ENCODE results near the gene IL1RAP.
"Not testable (repeated sequence)": the region's sequence is repeated elsewhere in the genome, so short reads cannot be mapped to it uniquely, and the experiment has no call there.

Gene IL1RAP

DNA sequence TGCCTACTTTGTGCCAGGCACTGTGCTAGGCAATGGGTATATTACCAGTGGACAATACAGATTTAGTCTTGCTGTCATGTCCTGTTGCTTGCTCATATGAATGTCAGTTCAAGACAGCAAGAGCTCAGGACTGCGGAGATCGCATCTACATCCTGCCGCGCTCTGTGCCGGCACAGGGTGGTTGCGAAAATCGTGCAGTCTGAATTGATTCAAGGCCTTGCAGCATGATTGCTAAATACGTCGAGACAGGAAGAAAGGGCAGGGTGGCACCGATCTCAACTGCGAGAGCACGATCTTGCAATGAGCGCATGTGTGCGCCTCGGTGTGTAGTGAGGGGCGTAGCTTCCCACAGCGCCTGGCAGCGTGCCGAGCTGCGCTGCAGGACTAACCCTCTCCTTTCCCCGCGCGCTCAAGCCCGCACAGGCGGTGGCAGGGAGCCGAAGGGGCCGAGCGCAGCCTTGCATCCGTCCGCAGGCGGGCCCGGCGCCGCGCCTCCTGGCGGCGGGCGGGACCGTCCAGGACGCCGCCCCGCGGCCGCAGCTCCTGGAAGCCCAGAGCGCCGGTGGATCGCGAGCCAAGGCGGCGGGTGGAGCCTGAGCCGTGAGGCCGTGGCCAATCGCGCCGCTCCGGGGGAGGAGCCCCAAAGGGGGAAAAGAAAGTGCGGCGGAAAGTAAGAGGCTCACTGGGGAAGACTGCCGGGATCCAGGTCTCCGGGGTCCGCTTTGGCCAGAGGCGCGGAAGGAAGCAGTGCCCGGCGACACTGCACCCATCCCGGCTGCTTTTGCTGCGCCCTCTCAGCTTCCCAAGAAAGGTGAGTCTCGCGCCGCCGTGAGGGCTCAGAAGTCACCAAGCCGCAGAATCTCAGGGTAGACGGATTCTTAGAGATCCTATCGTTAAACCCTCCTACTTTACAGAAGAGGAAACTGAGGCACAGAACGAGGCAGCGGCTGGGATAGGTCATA lies at the start of gene IL1RAP:
IL1RAP (plus strand) TSS at position 677 of the 962 bp plus-strand sequence. CDS start 50,205 bp downstream, outside the sequence.
- peak; percentile 56 to 73 for DNase-seq (ENCODE audit: low read depth in 2 of 2)

DNA sequence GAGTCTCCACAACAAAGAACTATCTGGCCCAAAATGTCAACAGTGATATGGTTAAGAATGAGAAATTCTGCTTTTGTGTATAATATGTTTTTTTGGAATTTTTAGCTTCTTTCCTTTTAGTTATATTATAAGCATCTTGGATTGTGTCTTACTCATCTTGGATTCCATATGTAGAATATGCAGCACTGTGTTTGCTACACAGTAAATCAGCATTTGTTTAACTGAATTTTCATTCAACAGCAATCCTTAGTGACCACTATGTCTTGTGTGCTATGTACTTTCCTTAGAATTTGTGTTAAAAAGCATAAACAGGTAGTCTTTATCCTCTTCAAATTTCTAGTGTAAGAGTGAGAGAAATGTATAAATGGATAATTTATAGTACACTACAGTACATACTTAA lies 46.0 kb upstream of the IL1RAP start:
- no peak for DNase-seq (ENCODE audit: low read depth in 2 of 2)

- not testable (repeated sequence) for DNase-seq (ENCODE audit: low read depth in 2 of 2)
These were observed 40.6 kb upstream of the IL1RAP start for GRCh38 chr3:190473261-190473660.

GRCh38 chr3:190481779-190482178 lies 32.1 kb upstream of the IL1RAP start:
- no peak for DNase-seq (ENCODE audit: low read depth in 2 of 2)

- DNase-seq (ENCODE audit: low read depth in 2 of 2), result no peak
These were observed 27.9 kb upstream of the IL1RAP start for GRCh38 chr3:190485830-190486532.

DNA sequence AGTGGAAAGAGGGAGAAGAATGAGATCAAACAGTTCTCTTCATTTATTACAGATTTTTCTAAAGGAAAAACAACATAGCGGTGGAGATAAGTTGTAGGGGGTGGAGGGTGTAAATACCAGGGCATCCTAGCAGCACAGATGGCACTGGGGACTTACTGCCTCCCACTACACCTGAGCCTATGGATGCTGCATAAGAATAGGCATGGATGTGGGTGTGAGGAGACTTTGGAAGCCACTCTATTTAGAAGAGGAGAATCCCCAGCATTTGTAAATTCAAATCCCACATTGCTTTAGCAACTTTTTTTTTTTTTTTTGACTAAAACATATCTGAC lies 27.4 kb upstream of the IL1RAP start:
- DNase-seq (ENCODE audit: low read depth in 2 of 2), result no peak

DNA sequence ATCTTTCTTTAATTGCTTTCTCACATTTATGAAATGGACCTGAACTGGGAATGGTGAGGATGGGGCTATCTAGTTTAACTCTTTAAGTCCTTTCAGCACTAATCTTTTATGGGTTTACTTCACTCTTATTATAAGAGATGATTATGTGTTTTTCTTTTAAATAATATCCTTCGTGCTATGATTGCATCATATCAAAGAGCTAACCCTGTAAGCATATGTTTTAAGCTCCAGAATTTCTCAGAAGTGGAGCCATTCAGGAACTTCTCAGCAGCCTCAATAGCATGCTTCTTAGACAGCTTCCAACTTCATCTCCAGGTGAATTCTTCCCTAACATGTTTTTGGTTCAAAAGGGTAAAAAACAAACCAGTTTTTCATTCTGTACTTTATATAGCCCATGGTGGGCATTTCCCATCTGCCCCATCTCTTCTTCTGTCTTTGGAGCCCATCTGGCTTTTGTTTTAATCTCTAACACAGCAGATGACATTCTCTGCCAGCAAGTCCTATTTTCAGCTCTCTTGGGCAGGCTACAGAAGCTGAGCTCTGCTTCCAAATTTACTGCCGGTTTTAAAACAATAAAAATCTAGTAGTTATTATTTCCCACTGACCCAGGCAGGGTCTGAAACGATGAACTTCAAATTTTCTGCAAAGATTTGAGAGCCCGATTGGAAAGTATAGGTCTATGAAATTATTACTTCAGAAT lies 26.8 kb upstream of the IL1RAP start:
- no peak for DNase-seq (ENCODE audit: low read depth in 2 of 2)

DNA sequence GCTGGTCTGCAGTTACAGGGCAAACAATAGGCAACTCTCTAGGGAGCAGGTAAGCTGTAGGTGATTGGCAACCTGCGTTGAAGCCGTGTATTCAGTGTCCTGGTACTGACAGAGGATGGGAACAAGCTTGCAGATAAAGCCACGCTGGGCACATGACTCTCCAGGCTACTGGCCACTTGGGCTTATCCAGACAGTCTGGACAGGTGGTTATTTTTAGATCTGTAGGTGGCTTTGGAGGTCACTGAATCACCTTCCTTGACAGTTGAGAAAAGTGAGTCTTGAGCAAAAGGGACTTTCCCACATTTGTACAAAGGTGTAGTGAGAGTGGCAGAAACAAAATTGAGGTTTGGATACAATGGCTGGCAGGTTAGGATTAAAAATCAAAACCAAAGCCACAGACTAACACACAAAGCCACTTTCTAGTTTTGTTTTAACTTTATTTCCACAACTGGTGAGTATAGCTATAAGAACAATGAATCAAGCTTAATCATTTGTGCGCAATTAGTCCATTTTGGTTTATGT lies 22.3 kb upstream of the IL1RAP start:
- DNase-seq (ENCODE audit: low read depth in 2 of 2), result no peak

GRCh38 chr3:190492129-190492528 lies 21.8 kb upstream of the IL1RAP start:
- DNase-seq (ENCODE audit: low read depth in 2 of 2), result no peak

DNA sequence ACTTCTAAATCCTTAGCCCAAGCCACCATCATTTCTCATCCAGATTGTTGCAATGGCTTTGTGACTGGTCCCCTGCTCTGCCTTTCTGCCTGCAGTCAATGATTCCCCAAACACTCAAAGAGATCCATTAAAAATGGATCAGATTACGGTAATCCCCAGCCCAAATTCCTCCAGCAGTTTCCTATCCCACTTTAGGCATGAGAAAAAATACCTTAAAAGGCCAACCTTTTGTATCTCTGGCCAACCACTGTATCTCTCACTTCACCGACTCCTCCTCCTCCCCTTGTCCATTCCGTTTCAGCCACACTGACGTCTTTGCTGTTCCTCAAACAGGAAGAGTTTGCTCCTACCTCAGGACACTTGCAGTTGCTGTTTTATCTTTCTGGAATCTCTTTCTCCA lies 20.9 kb upstream of the IL1RAP start:
- DNase-seq (ENCODE audit: low read depth in 2 of 2), result no peak

GRCh38 chr3:190494907-190495306 lies 19.0 kb upstream of the IL1RAP start:
- DNase-seq (ENCODE audit: low read depth in 2 of 2), result no peak

DNA sequence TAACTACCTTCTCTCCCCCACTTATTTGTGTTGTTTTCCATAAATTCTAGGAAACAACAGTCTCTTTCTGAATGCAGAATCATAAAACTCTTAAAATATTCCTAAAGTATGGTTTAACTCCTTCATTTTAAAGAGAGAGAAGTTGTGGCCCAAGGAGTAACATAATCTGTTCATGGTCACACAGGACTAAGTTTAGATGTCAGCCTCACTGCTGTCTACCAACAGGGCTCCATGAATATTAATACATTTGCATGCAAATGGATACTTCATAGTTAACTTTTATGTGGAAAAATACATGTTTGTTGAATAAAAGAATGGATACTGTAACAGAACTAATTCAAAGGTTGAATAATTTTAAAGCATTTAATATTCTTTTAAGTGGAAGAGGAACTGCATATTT lies 18.5 kb upstream of the IL1RAP start:
- no peak for DNase-seq (ENCODE audit: low read depth in 2 of 2)

DNA sequence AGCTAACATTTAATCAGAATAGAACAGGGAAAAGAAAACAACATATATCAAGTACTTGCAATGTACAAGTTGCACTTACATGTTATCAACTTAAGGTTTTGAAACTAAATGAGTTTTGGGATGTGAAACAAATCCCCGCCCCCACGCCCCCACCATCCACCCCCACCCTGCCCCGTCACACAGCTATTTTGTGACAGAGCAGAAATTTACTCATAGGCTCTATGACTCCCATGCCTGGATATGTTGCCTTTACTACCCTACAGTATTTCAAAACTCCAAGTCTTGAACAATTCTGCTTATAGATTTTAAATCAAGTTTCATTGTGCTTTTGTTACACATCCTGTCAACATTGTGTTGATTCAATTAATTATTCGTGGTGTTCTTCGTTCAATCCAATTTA lies 18.1 kb upstream of the IL1RAP start:
- DNase-seq (ENCODE audit: low read depth in 2 of 2), result no peak

GRCh38 chr3:190496859-190497258 lies 17.0 kb upstream of the IL1RAP start:
- no peak for DNase-seq (ENCODE audit: low read depth in 2 of 2)

GRCh38 chr3:190497811-190498210 lies 16.1 kb upstream of the IL1RAP start:
- no peak for DNase-seq (ENCODE audit: low read depth in 2 of 2)

GRCh38 chr3:190498293-190498692 lies 15.6 kb upstream of the IL1RAP start:
- DNase-seq (ENCODE audit: low read depth in 2 of 2), result no peak

DNA sequence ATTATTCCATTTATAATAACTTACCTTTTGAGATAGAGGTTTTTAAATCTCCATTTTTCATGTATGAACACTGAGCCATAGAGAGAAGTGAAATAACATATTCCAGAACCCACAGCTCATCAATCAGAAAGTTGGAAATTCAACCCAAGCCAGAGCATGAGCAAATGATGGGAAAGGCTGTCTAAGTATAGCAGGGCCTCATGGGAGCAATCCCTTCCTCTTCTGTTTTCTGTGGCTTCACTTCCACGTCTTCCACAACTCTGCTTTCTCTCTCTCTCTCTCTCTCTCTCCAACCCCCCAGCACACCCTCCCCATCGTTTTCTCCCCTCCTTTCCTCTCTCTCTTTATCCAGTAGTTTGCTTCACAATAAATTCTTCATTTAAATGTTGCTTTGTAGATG lies 14.8 kb upstream of the IL1RAP start:
- DNase-seq (ENCODE audit: low read depth in 2 of 2), result no peak

- DNase-seq (ENCODE audit: low read depth in 2 of 2), result no peak
These were observed 10.9 kb upstream of the IL1RAP start for GRCh38 chr3:190502946-190503345.

DNA sequence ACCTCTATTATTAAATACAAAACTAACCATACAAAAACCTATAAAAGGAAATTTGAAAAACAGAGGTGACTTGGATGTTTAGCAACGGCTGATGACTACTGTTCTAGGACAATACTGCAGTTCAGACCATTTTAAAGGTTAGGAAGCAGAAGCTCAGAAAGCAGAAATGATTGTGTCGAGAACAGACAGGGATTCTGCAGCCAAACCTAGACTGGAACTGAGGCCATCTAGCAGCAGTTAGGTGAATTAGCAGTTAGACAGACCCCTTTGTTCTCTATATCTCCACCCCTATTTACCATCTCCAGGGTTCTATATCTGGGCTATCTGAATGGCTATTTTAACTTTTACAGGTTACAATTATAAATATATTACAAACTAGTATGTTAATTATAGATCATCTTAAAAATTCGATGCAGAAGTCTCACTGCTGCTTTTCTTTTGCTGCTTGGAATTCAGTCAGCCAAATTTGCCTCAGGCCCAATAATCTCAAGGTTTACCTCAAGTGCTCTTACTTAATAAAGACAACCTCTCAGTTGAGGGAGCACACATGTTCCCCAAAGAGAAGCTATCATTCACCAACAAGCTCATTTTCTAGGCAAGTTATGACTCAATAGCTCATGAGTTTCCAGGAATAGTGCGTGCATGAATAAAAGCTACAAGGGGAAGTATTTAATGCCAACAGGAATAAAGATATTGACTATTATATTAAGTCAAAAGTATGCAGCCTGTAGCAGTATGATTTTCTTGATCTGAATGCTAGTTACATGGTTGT lies 9.3 kb upstream of the IL1RAP start:
- no peak for DNase-seq (ENCODE audit: low read depth in 2 of 2)

GRCh38 chr3:190505381-190506003 lies 8.4 kb upstream of the IL1RAP start:
- DNase-seq (ENCODE audit: low read depth in 2 of 2), result no peak

GRCh38 chr3:190506271-190506670 lies 7.6 kb upstream of the IL1RAP start:
- DNase-seq (ENCODE audit: low read depth in 2 of 2), result no peak
